Measurements from ENCODE around the gene NRL. TPM values are rescaled to one million over a fixed set of nuclear protein-coding genes. Genes with fewer than 3 reads are reported as not detected.

Gene NRL
- total and polyA plus RNA-seq, 10 of the 15 experiments (the other 5 are each of a cell fraction or from before 2014, with no cell fraction given), result 0.11 to 4.4 (median 2.2) TPM

DNA sequence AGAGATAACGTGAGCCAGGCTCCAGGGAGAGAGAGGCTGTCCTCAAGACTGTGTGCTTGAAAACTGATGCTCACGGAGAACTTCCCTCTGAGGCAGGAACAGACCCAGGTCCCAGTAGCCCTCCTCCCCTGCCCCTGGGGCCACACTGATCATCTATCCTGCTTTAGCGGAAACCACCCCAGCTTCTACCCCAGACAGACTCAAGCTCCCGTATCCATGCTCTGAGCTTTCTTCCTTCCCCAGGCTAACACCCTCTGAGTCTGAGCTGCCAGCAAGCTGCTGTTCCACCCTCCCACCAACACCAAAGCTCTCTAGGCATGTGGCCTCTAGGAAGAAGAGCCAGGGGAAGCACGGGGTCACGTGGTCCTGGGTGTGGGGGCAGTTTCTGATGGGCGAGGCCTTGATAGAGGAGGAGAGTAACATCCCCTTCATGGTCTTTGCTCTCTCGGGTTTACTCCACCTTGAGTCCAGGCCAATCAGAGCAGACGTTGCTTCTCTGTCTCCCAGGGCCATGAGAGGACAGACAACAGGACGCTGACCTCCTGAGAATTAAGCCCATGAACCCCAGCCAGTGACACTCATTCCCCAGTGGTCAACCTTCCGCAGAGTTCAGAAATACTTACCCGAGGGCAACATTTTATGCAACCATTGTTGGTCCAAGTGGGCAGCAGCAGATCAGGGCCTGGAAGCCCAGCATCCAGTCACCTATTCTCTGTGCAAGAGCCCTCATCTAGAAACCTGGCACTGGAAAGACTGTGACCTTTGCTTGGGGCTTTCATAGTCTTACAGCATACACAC, 19.3 kb downstream of the NRL start (continued):
- TF ChIP-seq CHD2 (IDR thresholded peaks at IDR 0.05; ENCODE audit: borderline replicate concordance, low read depth, low read length) (0 out of 2 replicates have a peak, but pooled peaks have one; percentile 32), PAX5 (IDR thresholded peaks at IDR 0.05; ENCODE audit: borderline replicate concordance, low read depth, low read length) (peak; percentile 76), NBN (IDR thresholded peaks at IDR 0.05) (peak; percentile 86), ASH2L (IDR thresholded peaks at IDR 0.05; ENCODE audit: borderline replicate concordance, low read depth) (no peak), MTA3 (IDR thresholded peaks at IDR 0.05; ENCODE audit: borderline replicate concordance, low read length) (0 out of 2 replicates have a peak, but pooled peaks have one; percentile 78), NFYA (IDR thresholded peaks at IDR 0.05; ENCODE audit: borderline replicate concordance, low read depth, low read length) (no peak), BCL11A (IDR thresholded peaks at IDR 0.05; ENCODE audit: low read depth, low read length) (no peak), CREB1 (IDR thresholded peaks at IDR 0.05; ENCODE audit: low read depth) (peak; percentile 50), NR2C1 (IDR thresholded peaks at IDR 0.05) (no peak; the same call in 1 of the 2 replicates), YY1 (IDR thresholded peaks at IDR 0.05; ENCODE audit: low read depth, low read length) (peak; percentile 55), HDGF (IDR thresholded peaks at IDR 0.05) (peak; percentile 91), CBX3 (IDR thresholded peaks at IDR 0.05; ENCODE audit: borderline replicate concordance, low read depth) (no peak), SPI1 (IDR thresholded peaks at IDR 0.05; ENCODE audit: borderline replicate concordance, insufficient read depth, low read depth, low read length) (no peak), BHLHE40 (IDR thresholded peaks at IDR 0.05; ENCODE audit: borderline replicate concordance in 1 of 2, low read depth in 2 of 2, low read length in 1 of 2) (peak; percentile 82 to 85), RAD21 (IDR thresholded peaks at IDR 0.05; ENCODE audit: insufficient read depth, low read depth, low read length) (no peak), MEF2B (IDR thresholded peaks at IDR 0.05; ENCODE audit: partially characterized antibody, poor library complexity, severe bottlenecking) (peak; percentile 64), SMC3 (IDR thresholded peaks at IDR 0.05; ENCODE audit: borderline replicate concordance, low read length) (peak; percentile 13; the same call in 1 of the 2 replicates), RELA (IDR thresholded peaks at IDR 0.05; ENCODE audit: borderline replicate concordance, partially characterized antibody) (peak; percentile 50), SRF (IDR thresholded peaks at IDR 0.05; ENCODE audit: low read depth in 2 of 2, low read length in 2 of 2) (no peak; a peak in 1 of 4 replicates)
- TF ChIP-seq, protein P1, sequence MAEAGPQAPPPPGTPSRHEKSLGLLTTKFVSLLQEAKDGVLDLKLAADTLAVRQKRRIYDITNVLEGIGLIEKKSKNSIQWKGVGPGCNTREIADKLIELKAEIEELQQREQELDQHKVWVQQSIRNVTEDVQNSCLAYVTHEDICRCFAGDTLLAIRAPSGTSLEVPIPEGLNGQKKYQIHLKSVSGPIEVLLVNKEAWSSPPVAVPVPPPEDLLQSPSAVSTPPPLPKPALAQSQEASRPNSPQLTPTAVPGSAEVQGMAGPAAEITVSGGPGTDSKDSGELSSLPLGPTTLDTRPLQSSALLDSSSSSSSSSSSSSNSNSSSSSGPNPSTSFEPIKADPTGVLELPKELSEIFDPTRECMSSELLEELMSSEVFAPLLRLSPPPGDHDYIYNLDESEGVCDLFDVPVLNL (IDR thresholded peaks at IDR 0.05; ENCODE audit: low read depth, low read length), result no peak
- TF ChIP-seq, protein P2, sequence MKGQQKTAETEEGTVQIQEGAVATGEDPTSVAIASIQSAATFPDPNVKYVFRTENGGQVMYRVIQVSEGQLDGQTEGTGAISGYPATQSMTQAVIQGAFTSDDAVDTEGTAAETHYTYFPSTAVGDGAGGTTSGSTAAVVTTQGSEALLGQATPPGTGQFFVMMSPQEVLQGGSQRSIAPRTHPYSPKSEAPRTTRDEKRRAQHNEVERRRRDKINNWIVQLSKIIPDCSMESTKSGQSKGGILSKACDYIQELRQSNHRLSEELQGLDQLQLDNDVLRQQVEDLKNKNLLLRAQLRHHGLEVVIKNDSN (IDR thresholded peaks at IDR 0.05; ENCODE audit: borderline replicate concordance, extremely low read length, insufficient read depth, low read depth, low read length), result peak; percentile 96
- TF ChIP-seq, protein P3, sequence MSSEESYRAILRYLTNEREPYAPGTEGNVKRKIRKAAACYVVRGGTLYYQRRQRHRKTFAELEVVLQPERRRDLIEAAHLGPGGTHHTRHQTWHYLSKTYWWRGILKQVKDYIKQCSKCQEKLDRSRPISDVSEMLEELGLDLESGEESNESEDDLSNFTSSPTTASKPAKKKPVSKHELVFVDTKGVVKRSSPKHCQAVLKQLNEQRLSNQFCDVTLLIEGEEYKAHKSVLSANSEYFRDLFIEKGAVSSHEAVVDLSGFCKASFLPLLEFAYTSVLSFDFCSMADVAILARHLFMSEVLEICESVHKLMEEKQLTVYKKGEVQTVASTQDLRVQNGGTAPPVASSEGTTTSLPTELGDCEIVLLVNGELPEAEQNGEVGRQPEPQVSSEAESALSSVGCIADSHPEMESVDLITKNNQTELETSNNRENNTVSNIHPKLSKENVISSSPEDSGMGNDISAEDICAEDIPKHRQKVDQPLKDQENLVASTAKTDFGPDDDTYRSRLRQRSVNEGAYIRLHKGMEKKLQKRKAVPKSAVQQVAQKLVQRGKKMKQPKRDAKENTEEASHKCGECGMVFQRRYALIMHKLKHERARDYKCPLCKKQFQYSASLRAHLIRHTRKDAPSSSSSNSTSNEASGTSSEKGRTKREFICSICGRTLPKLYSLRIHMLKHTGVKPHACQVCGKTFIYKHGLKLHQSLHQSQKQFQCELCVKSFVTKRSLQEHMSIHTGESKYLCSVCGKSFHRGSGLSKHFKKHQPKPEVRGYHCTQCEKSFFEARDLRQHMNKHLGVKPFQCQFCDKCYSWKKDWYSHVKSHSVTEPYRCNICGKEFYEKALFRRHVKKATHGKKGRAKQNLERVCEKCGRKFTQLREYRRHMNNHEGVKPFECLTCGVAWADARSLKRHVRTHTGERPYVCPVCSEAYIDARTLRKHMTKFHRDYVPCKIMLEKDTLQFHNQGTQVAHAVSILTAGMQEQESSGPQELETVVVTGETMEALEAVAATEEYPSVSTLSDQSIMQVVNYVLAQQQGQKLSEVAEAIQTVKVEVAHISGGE (CRISPR knock-in tag; IDR thresholded peaks at IDR 0.05), result peak; percentile 33; the same call in 1 of the 2 replicates
- TF ChIP-seq, protein P4, sequence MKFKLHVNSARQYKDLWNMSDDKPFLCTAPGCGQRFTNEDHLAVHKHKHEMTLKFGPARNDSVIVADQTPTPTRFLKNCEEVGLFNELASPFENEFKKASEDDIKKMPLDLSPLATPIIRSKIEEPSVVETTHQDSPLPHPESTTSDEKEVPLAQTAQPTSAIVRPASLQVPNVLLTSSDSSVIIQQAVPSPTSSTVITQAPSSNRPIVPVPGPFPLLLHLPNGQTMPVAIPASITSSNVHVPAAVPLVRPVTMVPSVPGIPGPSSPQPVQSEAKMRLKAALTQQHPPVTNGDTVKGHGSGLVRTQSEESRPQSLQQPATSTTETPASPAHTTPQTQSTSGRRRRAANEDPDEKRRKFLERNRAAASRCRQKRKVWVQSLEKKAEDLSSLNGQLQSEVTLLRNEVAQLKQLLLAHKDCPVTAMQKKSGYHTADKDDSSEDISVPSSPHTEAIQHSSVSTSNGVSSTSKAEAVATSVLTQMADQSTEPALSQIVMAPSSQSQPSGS (IDR thresholded peaks at IDR 0.05; ENCODE audit: low read length), result no peak; the same call in 1 of the 2 replicates

All from GM12878 (cell line).